ENCODE data around the gene ASPM.

The ASPM gene

GRCh38 chr1:197130677-197131304, 15.7 kb downstream of the ASPM start (continued):
- TF ChIP-seq PATZ1 (tag by site-specific recombination; IDR thresholded peaks at IDR 0.05) (no peak), ZNF660 (tag by site-specific recombination; IDR thresholded peaks at IDR 0.05) (no peak), ZNF366 (tag by site-specific recombination; conservative IDR thresholded peaks at IDR 0.05) (no peak)

- Histone ChIP-seq H3K4me1 (ENCODE audit: control insufficient read depth, insufficient read depth, low read length) (no peaks in the 10 kb centered on the region), H3K4me3 (ENCODE audit: low read depth, low read length) (no peak overlapping the region), H3K27ac (ENCODE audit: extremely low read depth, low read depth, low read length) (no peak overlapping the region), H3K36me3 (ENCODE audit: control insufficient read depth in 2 of 2, insufficient read depth in 1 of 2, low read length in 2 of 2) (peaks cover 47 to 82% of the 10 kb centered on the region in 2 experiments), H3K9me3 (ENCODE audit: control insufficient read depth, insufficient read depth, low read depth, low read length) (no peaks in the 10 kb centered on the region)
- POLR2A ChIA-PET: no interaction called here
- CTCF ChIA-PET: no interaction called here
- TF ChIP-seq ZNF341 (tag by site-specific recombination; IDR thresholded peaks at IDR 0.05; ENCODE audit: low read depth): no peak
- TF ChIP-seq ZNF354C (tag by site-specific recombination; IDR thresholded peaks at IDR 0.05; ENCODE audit: borderline replicate concordance, low read depth): no peak
- TF ChIP-seq ZNF169 (tag by site-specific recombination; IDR thresholded peaks at IDR 0.05): no peak
- TF ChIP-seq ZNF561 (tag by site-specific recombination; IDR thresholded peaks at IDR 0.05; ENCODE audit: borderline replicate concordance): no peak
- TF ChIP-seq ZSCAN16 (tag by site-specific recombination; IDR thresholded peaks at IDR 0.05): no peak
- TF ChIP-seq ZNF140 (tag by site-specific recombination; IDR thresholded peaks at IDR 0.05): no peak
- TF ChIP-seq ZNF133 (tag by site-specific recombination; IDR thresholded peaks at IDR 0.05): no peak
- no peak for TF ChIP-seq ZNF529 (tag by site-specific recombination; IDR thresholded peaks at IDR 0.05; ENCODE audit: insufficient replicate concordance)
- no peak for TF ChIP-seq ZNF155 (tag by site-specific recombination; IDR thresholded peaks at IDR 0.05)
- no peak for TF ChIP-seq ZBTB8A (tag by site-specific recombination; IDR thresholded peaks at IDR 0.05)
- no peak for TF ChIP-seq ZBTB1 (tag by site-specific recombination; IDR thresholded peaks at IDR 0.05)
- no peak for TF ChIP-seq ZNF221 (tag by site-specific recombination; IDR thresholded peaks at IDR 0.05; ENCODE audit: borderline replicate concordance)
- TF ChIP-seq ZNF513 (tag by site-specific recombination; IDR thresholded peaks at IDR 0.05): no peak
- no peak for TF ChIP-seq ZNF555 (tag by site-specific recombination; conservative IDR thresholded peaks at IDR 0.05)
- no peak for TF ChIP-seq ZBTB20 (tag by site-specific recombination; IDR thresholded peaks at IDR 0.05)
- TF ChIP-seq YY2 (tag by site-specific recombination; IDR thresholded peaks at IDR 0.05): no peak
- no peak for TF ChIP-seq PRDM4 (tag by site-specific recombination; IDR thresholded peaks at IDR 0.05)
Observed at GRCh38 chr1:197129698-197130097, 16.8 kb downstream of the ASPM start.

Measured in HEK293 (cell line).